ENCODE data around the gene HCN4. TPM values are rescaled to one million over a fixed set of nuclear protein-coding genes. Genes with fewer than 3 reads are reported as not detected.

The HCN4 gene
- total RNA-seq, 4 donors from 2014 or later = not detected

GRCh38 chr15:73340502-73341192, 28.1 kb downstream of the HCN4 start:
- no peak for DNase-seq
- Histone ChIP-seq H3K36me3 (no peaks in the 10 kb centered on the region), H3K4me1 (no peaks in the 10 kb centered on the region), H3K4me3 (no peak overlapping the region), H3K27ac (no peak overlapping the region), H3K27me3 (peaks cover 0 to 18% (median 0%) of the 10 kb centered on the region in 4 donors), H3K9me3 (no peaks in the 10 kb centered on the region)
- intact Hi-C loops (cut with DNase I) = no loop called here
- 65 to 71% methylated on average over 4 to 8 of the region's 9 CpGs for WGBS, 2 donors
- TF ChIP-seq POLR2A (IDR thresholded peaks at IDR 0.05) (no peak), CTCF (IDR thresholded peaks at IDR 0.05) (no peak)

- Histone ChIP-seq H3K27me3 (peaks cover 0 to 26% (median 0%) of the 10 kb centered on the region in 4 donors), H3K4me3 (no peak overlapping the region), H3K36me3 (no peaks in the 10 kb centered on the region), H3K4me1 (no peaks in the 10 kb centered on the region), H3K9me3 (no peaks in the 10 kb centered on the region), H3K27ac (no peak overlapping the region)
- no peak for DNase-seq
- TF ChIP-seq CTCF (IDR thresholded peaks at IDR 0.05) = no peak
- TF ChIP-seq POLR2A (IDR thresholded peaks at IDR 0.05) = no peak
- intact Hi-C loops (cut with DNase I) = no loop called here
- WGBS, 2 donors = 86 to 90% methylated on average over 4 to 5 of the region's 9 CpGs
Measured at GRCh38 chr15:73338606-73339374, 30.0 kb downstream of the HCN4 start.

- TF ChIP-seq CTCF (IDR thresholded peaks at IDR 0.05) = no peak
- no peak for TF ChIP-seq POLR2A (IDR thresholded peaks at IDR 0.05)
- DNase-seq = no peak
- no peak overlapping the region for H3K27ac ChIP-seq
- 48 to 52% methylated on average over 3 to 6 of the region's 6 CpGs for WGBS, 2 donors
- no peaks in the 10 kb centered on the region for H3K4me1 ChIP-seq
- H3K27me3 ChIP-seq = peaks cover 0 to 20% (median 0%) of the 10 kb centered on the region in 4 donors
- no peaks in the 10 kb centered on the region for H3K9me3 ChIP-seq
- intact Hi-C loops (cut with DNase I) = no loop called here
- H3K4me3 ChIP-seq = no peak overlapping the region
- H3K36me3 ChIP-seq = no peaks in the 10 kb centered on the region
Measured at GRCh38 chr15:73338058-73338457, 30.7 kb downstream of the HCN4 start.

- H3K27ac ChIP-seq = no peak overlapping the region
- intact Hi-C loops (cut with DNase I) = no loop called here
- H3K4me1 ChIP-seq = no peaks in the 10 kb centered on the region
- no peak overlapping the region for H3K4me3 ChIP-seq
- peaks cover 0 to 19% (median 0%) of the 10 kb centered on the region in 4 donors for H3K27me3 ChIP-seq
- H3K9me3 ChIP-seq = no peaks in the 10 kb centered on the region
- 67 to 74% methylated on average over 8 of the region's 8 CpGs for WGBS, 2 donors
- no peak for DNase-seq
- TF ChIP-seq POLR2A (IDR thresholded peaks at IDR 0.05) = no peak
- no peak for TF ChIP-seq CTCF (IDR thresholded peaks at IDR 0.05)
- no peaks in the 10 kb centered on the region for H3K36me3 ChIP-seq
Measured at GRCh38 chr15:73337187-73337586, 31.6 kb downstream of the HCN4 start.

GRCh38 chr15:73336756-73337155, 32.0 kb downstream of the HCN4 start:
- peaks cover 0 to 19% (median 0%) of the 10 kb centered on the region in 4 donors for H3K27me3 ChIP-seq
- H3K9me3 ChIP-seq = no peaks in the 10 kb centered on the region
- H3K4me1 ChIP-seq = no peaks in the 10 kb centered on the region
- no peak for DNase-seq
- H3K27ac ChIP-seq = no peak overlapping the region
- no peak overlapping the region for H3K4me3 ChIP-seq
- 78 to 79% methylated on average over 7 of the region's 7 CpGs for WGBS, 2 donors
- TF ChIP-seq CTCF (IDR thresholded peaks at IDR 0.05) = no peak
- TF ChIP-seq POLR2A (IDR thresholded peaks at IDR 0.05) = no peak
- no peaks in the 10 kb centered on the region for H3K36me3 ChIP-seq
- intact Hi-C loops (cut with DNase I) = no loop called here

All from esophagus squamous epithelium (tissue), 5 donors.